HG03280 (cell line): ENCODE measurements around the gene MED25.
A peak's percentile ranks its signal among the peaks of the same experiment; 100 is the strongest.

Experiments
- ATAC-seq: cut with Tn5 transposase; IDR thresholded peaks from one replicate; pipeline ENCODE4 v1.9.1; 2021; ENCODE audit warnings: mild to moderate bottlenecking, moderate library complexity; ENCODE audit not compliant: unreplicated experiment

The MED25 gene

DNA sequence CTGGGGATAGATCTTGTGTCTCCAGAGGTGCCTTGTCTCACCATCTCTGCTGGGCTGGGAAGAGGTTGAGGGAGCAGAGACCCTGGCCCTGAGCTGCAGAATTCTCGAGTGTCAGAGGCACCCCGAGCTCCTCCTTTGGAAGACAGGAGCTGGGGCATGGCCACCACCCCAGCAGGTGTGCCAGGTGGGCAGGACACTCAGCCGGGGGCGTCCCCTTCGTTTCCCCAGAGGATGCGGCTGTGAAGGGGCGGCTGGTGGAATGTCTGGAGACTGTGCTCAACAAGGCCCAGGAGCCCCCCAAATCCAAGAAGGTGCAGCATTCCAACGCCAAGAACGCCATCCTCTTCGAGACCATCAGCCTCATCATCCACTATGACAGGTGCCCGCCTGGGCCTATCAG is 19.5 kb upstream of the MED25 start:
- no peak for ATAC-seq

DNA sequence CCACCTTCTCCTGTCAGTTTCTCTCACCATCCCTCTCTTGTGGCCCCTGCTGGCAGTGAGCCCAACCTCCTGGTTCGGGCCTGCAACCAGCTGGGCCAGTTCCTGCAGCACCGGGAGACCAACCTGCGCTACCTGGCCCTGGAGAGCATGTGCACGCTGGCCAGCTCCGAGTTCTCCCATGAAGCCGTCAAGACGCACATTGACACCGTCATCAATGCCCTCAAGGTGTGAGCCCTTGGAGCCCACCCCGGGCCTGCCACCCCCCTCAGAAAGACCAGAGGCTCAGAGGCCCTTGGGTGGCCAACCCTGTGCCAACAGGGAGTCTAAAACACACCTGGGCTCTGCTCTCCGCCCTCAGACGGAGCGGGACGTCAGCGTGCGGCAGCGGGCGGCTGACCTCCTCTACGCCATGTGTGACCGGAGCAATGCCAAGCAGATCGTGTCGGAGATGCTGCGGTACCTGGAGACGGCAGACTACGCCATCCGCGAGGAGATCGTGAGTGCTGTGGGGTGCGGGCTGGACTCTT is 18.8 kb upstream of the MED25 start:
- no peak for ATAC-seq

DNA sequence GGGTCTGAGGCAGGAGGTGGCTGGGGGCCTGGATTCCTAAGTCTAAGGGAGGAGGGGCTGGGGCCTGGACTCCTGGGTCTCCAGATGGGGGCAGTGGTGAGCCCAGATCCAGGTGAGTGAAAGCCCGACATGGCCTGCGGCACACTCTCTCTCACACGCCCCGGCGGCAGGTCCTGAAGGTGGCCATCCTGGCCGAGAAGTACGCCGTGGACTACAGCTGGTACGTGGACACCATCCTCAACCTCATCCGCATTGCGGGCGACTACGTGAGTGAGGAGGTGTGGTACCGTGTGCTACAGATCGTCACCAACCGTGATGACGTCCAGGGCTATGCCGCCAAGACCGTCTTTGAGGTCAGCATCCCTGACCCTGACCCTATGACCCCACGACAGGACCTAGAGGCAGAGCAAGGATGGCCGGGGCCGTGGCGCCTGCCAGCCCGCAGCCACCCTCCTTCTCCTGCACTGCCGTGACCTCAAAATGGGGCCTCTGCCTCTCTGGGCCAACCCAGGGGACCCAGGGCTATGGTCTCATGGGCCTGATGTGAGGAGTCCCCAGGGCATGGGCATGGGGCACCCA is 18.2 kb upstream of the MED25 start:
- ATAC-seq: no peak

DNA sequence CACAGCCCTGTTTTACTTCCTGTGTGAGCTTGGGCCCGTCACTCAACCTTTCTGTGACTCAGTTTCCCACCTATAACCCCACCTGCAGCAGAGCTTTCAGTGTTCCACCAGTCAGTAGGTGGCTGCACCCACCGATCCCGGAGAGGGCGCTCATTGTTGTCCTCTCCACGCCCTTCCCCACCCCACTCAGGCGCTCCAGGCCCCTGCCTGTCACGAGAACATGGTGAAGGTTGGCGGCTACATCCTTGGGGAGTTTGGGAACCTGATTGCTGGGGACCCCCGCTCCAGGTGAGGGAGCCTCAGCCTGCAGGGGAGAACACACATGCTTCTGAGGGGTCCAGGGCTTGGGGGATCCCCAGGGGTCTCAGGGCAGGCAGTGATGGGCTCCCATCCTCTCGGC is 17.3 kb upstream of the MED25 start:
- ATAC-seq: no peak

DNA sequence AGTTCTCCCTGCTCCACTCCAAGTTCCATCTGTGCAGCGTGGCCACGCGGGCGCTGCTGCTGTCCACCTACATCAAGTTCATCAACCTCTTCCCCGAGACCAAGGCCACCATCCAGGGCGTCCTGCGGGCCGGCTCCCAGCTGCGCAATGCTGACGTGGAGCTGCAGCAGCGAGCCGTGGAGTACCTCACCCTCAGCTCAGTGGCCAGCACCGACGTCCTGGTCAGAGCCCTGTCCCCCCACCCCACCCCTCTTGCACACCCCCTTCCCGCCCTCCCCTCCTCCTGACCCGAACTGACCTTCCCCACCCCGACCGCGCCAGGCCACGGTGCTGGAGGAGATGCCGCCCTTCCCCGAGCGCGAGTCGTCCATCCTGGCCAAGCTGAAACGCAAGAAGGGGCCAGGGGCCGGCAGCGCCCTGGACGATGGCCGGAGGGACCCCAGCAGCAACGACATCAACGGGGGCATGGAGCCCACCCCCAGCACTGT is 16.6 kb upstream of the MED25 start:
- no peak for ATAC-seq

DNA sequence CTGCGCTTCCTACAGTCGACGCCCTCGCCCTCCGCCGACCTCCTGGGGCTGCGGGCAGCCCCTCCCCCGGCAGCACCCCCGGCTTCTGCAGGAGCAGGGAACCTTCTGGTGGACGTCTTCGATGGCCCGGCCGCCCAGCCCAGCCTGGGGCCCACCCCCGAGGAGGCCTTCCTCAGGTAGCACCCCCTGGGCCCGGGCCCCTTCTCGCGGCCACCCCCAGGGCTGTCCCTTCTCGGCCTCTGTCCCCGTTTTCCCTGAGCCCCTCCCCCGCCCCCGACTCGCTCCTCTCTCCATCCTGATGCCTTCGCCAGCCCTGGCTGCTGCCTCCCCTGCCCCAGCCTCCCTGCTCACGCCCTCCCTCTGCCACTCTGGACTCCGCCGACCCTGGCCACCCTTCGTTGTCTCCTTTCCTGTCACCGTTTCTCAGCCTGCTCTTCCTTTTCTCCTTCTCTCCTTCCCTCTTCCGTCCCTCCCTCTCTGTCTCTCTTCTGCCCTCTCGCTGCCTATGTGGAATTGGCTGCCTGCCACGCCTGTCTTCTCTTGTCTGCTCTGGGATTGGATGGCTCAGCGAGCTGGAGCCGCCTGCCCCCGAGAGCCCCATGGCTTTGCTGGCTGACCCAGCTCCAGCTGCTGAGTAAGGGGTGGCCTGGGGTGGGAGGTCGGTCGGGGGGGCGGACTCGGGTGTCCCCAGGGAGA is 16.0 kb upstream of the MED25 start:
- no peak for ATAC-seq

DNA sequence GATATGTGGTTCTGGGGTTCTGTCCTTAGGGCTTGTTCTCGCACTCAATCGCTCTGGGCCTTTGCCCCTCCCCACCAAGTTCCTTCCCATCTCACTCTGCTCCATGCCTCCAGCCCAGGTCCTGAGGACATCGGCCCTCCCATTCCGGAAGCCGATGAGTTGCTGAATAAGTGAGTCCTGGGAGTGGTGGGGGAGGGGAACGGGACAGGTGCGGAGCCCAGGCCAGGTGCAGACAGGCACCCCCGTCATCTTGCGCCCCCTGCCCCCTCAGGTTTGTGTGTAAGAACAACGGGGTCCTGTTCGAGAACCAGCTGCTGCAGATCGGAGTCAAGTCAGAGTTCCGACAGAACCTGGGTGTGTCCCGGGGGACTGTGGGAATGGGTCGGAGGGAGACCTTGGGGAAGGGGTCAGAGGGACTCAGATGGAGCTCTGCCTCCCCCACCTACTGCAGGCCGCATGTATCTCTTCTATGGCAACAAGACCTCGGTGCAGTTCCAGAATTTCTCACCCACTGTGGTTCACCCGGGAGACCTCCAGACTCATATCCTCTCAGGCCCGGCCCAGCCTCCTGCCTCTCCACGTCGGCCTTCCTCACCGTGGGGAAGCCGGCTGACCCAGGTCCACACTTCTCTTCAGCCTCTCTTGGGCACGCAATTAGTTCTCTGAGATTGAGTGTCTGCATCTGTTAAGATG is 15.1 kb upstream of the MED25 start:
- no peak for ATAC-seq

DNA sequence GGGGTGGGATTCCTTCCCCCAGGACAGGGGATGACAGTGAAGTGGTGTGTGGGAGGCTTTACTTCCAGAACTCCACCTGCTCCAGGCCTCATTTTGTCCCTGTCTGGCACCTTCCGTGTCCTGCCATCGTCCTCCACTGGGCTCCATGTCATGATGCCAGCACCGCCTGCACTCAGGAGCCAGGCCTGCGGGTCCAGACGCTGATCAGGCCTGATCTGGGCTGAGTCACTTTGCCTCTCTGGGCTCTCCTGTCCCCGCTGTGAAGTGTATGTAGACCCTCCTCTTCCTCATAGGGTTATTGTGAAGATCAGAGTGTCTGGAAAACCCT is 14.6 kb upstream of the MED25 start:
- no peak for ATAC-seq

DNA sequence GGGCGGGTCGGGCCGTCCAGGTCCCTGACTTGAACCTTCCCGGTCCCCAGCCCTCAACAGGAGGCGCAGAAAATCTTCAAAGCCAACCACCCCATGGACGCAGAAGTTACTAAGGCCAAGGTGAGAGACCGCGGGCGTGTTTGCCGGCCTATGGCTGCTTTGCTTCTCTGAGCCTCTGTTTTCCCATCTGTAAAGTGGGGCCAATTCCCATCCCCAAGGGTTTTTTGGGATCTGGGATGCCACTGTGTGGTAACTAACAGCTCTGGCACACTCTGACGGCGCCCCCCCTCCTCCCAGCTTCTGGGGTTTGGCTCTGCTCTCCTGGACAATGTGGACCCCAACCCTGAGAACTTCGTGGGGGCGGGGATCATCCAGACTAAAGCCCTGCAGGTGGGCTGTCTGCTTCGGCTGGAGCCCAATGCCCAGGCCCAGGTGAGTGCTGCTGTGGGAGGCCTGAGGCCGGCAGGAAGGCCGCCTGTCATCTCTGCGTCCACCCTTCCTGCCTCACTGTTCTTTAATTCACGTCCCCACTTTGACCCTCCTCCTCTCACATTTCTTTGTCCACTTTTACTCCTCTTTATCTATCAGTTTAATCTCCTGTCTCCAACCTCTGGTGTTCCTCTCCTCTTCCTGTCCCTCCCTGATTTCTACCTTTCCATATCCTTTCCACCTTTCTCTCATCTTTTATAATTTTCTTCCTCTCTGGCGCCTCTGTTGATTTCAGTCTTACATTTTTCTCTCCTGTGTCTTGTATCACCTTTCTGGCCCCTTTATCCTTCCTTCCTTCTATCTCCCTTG is 12.1 kb upstream of the MED25 start:
- ATAC-seq: no peak

DNA sequence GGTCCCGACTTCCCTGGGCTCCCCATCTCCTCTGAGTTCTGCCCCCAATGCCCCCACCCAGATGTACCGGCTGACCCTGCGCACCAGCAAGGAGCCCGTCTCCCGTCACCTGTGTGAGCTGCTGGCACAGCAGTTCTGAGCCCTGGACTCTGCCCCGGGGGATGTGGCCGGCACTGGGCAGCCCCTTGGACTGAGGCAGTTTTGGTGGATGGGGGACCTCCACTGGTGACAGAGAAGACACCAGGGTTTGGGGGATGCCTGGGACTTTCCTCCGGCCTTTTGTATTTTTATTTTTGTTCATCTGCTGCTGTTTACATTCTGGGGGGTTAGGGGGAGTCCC is 11.5 kb upstream of the MED25 start:
- no peak for ATAC-seq

DNA sequence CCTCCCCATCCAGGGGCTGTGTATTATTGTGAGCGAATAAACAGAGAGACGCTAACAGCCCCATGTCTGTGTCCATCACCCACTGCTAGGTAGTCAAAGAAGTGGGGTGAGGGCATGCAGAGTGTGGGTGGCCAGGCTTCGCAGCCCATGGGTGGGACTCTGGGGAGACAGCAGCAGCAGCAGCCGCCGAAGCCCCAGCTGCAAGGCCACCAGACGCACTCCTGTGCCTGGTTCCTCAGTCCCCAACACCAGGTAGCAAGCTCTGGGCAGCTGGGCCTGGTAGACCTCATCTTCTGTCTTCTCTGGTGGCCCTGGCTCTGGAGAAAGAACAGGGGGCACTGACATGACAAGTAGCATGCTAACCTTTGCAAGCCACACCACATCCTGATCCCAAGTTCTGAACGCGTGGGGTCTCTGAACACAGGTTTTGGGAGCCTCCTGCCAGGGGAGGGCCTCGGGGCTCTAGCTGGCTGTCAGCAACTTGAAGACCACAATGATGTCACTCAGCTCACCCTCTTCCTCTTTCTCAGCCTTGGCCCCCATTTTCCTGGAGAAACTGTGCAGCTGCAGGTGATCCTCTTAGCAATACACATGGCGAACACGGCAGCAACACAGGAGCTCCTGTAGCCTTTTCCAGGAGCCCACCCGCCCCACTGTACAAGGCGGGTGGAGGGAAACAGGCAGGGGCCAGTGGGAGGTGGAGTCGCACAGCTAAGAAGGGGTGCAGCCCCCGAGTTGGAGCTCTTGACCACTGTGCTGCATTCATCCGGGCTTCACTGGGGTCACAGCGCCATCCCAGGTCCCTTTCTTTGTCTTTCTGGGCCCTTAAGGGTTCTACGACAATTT is 10.8 kb upstream of the MED25 start:
- ATAC-seq: no peak

DNA sequence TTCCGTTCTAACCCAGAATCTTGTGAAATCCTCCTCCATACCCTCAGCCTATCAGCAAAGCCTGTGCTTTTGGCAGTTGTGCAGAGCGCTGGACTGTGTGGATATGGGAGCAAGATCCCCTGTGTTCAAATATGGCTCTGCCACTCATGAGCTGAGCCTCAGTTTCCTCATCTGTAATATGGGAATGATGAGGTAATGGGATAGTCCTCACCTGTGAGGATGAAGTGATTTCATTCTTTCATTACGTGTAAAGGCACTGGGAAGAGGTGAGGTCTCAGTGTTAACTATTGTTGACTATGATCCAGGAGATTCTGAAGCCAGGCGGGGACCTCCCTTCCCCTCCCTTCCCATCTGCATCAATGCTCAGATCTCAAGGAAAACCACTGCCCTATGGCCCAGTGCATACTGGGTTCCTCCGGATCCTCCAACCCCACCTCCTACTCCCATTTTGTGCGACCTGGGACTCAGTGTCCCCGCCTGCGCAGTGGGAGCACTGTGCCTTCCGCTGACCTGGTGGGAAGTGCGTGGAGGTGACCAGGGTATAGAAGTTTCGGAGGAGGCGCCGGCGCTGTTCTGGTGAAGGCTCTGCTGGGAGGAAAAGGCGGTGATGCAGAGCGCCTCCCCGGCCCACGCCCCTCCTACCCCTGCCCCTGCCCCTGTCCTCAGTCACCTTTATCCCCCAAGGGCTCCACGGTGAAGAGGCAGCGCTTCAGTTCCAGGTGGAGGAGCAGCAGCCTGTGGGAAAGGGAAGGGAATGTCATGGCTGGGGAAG is 10.0 kb upstream of the MED25 start:
- ATAC-seq: no peak

DNA sequence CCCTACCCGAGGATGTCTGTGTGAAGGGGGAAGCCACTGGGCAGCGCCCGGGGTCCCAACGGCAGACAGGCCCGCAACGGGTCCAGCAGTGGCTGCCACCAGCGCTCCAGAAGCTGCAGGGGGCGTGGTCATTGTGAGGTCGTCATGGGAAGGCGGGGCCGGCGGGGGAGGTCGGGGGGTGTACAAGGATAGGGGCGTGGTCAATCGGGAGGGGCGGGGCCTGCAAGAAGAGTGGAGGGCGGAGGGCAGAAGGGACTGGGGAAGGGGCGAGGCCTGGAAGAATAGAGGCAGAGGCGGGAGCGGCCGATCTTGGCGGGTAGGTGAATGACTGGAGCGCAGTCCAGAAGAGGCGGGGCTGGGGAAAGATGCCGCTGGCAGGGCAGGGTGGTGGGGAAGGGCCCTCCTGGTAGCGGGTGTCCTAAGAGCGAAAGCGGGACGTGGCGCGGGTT is 9.4 kb upstream of the MED25 start:
- no peak for ATAC-seq

DNA sequence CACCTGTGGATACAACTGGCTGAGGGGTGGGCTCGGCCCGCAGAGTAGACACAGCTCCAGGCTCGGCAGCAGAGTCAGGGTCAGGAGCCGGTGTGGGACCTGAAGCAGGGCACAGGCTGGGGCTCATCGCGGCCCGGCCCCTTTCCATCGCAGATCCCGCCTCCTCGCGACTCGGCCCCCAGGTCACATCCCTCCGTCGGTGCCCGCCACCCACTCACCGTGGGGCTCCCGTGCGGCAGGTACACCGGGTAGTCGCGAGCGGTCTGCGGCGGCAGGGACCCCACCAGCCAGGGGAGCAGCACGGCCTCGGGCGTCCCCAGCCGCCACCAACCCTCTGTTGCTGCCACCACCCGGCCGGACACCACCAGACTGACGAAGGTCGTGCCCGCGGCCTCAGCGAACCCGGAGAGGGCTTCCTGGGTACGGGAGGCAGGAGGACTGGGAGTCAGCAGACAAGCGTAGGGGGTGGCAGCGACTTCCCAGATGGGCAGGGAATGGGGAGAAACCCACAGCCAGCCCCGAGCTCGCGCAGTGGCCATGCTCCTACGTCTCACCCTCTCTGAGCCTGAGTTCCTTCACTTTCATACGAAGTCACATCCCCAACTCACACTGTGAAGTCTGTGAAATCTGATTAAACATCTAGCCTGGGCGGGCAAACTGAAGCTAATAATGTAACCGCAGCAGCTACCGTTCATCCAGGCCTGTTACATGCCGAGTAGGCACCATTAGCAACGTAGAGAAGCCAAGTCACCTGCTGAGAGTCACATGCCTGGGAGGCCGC is 8.7 kb upstream of the MED25 start:
- no peak for ATAC-seq

DNA sequence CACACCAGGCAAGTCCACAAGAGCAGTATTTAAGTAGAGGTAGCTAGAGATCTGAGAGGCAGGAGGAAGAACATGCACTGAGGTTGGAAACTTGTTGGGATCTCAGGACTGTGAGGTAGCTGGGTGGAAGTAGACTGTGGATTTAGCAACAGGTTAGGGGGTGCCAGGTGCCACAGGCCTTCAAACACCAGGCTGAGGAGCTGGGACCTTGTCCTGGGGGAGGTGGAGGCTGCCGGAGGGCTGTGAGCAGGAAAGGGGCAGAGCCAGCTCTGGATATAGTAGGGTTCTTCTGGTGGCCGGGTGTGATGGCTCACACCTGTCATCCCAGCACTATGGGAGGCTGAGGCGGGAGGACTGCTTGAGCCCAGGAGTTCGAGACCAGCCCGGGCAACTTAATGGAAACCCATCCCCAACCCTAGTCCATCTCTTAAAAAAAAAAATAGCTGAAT is 8.1 kb upstream of the MED25 start:
- no peak for ATAC-seq

DNA sequence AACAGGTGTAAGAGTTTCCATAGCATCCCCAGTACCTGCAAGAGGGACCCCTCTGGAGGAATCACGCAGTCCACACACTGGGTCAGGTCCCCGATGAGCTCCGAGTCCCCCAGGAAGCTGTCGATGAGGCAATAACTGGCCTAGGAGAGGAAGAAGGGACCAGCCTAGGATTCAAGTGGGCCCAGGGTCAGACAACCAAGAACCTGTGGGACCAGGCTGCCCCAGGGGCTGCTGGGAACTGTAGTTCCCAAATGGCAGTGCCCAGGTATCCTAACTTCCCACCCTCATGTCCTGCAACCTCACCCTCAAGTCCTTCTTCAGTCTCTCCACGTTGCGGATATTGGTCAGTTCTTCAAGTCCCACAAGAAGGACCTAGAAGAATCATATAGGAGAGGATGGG is 6.8 kb upstream of the MED25 start:
- no peak for ATAC-seq

DNA sequence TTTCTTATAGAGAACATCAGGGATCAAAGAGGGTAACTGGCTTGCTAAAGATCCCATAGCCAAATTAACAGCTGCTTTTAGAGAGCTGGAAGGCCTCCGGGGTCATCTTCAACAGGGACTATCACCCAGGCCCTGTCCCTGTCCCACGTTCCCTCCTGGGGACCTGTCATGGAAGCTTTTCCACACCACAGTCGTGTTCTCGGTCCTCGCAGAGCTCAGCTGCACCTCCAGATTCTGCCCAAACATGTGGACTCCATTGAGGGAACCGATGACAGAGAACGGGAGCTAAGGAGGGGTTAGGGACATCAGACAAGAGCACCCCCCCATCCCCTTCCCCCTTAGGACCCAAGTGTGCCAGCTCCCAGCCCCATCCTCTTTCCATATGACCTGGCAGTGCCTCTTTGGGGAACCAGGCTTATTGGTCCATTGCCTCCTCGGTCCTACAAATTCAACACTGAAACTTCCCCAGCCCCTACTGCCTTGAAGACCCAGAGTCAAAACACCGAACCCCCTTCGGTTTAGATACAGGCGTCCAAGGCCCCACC is 5.6 kb upstream of the MED25 start:
- no peak for ATAC-seq

DNA sequence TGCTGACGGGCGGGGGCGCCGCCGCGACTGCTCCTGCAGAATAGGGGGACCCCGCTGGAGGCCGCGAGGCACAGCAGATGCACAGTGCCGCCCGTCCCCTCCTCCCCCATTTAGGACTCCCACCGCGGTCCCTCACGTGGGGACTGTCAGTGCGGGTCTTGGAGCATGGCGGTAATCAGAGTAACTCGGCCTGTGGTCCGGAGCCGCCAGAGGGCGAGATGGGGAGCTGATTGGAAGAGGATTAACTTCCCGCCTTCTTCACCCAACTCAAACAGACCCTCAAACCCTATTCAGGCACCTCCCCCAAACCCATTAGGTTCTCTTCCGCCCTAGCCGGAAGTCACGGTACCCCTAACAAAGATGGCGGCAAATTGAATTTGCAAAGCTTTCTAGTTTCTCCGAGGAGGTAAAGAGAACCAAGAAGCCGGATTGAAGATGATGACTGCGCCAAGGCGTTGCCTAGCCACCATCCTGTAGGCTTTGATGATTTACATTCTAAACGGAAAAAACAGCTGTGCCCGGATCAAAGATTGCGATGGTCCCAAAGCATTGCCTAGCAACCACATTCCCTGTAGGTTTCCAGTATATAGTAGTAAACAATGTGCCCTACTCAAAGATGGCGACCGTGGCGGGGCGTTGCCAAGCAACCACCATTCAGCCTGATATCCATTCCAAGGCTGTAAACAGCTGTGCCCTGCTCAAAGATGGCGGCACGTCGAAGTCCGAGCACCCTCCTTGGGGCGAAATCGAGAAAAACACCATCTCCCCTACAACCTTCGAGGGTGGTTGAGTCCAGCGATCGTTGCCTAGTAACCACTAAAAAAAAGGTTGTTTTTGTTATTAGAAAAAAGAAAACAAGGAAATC is 4.9 kb upstream of the MED25 start, which contains the start of gene FUZ:
TSS of gene FUZ (minus strand) at position 296 of the 865 bp plus-strand sequence. CDS start at position 110, 186 bp downstream.
- peak; percentile 47 for ATAC-seq
